ENCODE data around the gene LAPTM4A.

- TF ChIP-seq, protein P1, sequence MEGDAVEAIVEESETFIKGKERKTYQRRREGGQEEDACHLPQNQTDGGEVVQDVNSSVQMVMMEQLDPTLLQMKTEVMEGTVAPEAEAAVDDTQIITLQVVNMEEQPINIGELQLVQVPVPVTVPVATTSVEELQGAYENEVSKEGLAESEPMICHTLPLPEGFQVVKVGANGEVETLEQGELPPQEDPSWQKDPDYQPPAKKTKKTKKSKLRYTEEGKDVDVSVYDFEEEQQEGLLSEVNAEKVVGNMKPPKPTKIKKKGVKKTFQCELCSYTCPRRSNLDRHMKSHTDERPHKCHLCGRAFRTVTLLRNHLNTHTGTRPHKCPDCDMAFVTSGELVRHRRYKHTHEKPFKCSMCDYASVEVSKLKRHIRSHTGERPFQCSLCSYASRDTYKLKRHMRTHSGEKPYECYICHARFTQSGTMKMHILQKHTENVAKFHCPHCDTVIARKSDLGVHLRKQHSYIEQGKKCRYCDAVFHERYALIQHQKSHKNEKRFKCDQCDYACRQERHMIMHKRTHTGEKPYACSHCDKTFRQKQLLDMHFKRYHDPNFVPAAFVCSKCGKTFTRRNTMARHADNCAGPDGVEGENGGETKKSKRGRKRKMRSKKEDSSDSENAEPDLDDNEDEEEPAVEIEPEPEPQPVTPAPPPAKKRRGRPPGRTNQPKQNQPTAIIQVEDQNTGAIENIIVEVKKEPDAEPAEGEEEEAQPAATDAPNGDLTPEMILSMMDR (IDR thresholded peaks at IDR 0.05; ENCODE audit: low read length) = no peak
- TF ChIP-seq EZH2 (IDR thresholded peaks at IDR 0.05; ENCODE audit: borderline replicate concordance, low read length) = no peak
Observed at GRCh38 chr2:20005067-20005627, 46.3 kb downstream of the LAPTM4A start.
